ENCODE results near the gene UQCC2.

Gene UQCC2

GRCh38 chr6:33737267-33738026, 25.9 kb upstream of the UQCC2 start:
- no peak for TF ChIP-seq ZNF274 (IDR thresholded peaks at IDR 0.05; ENCODE audit: low read depth, low read length)
- H3K4me3 ChIP-seq (ENCODE audit: low read length), result no peak overlapping the region

DNA sequence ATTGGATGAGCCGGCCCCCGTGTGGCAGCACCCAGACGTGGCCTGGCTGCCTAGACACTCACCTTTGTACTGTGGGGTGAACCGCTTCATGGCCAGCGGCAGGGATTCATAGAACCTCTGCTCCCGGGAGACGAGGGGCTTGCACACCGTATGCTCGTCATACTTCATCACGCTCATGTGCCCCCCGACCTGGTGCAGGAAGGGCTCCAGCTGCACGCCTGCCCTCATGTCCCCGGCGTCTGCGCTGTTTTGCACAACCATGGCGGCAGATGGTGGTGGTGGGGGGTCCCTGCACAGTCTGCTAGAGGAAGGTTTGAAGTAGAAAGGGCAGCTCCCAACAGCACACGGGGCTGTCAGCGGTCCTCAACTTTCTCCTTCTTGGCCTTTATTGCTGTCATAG, 23.7 kb upstream of the UQCC2 start:
- no peak overlapping the region for H3K4me3 ChIP-seq (ENCODE audit: low read length)
- no peak for TF ChIP-seq ZNF274 (IDR thresholded peaks at IDR 0.05; ENCODE audit: low read depth, low read length)

DNA sequence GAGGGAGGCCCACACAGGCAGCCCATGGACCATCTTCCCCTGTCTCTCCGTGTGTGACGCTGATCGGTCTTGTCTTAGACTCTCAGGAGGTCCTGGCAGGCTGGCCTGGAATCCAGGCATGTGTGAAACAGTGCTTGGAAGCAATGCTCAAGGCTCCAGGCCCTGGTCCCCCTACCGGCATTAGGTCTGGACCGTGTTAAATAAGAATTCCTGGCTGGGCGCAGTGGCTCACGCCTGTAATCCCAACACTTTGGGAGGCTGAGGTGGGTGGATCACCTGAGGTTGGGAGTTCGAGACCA, 22.2 kb upstream of the UQCC2 start:
- no peak for TF ChIP-seq ZNF274 (IDR thresholded peaks at IDR 0.05; ENCODE audit: low read depth, low read length)
- H3K4me3 ChIP-seq (ENCODE audit: low read length), result no peak overlapping the region

DNA sequence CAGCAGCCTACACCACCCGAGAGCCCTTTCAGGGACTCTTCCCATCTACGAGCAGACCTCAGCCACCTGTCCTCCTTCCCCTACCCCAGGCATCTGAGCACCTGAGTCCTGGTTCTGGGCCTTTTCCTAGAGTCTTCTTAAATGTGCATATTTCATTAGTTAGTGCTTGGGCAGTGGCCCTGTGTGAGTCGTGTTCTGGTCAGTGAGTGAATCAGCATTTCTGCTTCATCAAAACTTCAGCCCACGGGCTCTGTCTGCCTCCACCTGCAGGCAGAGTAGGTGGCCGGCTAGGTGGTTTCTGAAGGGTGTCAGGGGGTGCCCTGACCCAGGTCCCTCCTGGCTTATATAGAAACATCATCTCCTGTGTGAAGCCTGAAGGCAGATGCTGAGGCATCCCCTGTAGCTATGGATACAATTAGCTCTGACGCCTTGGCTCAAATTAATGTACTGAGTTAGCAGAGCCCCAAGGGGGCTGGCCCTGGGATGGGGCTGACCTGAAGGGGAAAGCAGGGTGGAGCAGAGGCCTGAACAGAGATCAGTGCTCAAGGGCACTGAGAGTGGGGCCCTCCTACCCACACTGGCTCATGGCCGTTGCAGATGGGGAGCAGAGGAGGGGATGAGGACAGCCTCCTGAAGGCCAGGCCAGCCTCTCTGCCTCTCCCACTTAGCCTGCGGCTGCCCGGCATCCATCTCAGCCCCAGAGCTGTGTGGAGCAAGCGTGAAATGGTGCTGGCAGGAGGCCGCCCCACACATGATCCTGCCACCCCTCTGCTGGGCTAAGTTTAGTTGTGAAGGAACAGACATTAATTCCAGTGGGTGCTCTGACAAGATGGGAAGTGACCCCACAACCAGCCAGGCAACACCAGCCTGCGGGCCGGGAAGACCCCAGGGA, 21.6 kb upstream of the UQCC2 start:
- no peak overlapping the region for H3K4me3 ChIP-seq (ENCODE audit: low read length)
- TF ChIP-seq ZNF274 (IDR thresholded peaks at IDR 0.05; ENCODE audit: low read depth, low read length), result no peak

- H3K4me3 ChIP-seq (ENCODE audit: low read length), result no peak overlapping the region
These were observed 20.9 kb upstream of the UQCC2 start for GRCh38 chr6:33732385-33732784.

DNA sequence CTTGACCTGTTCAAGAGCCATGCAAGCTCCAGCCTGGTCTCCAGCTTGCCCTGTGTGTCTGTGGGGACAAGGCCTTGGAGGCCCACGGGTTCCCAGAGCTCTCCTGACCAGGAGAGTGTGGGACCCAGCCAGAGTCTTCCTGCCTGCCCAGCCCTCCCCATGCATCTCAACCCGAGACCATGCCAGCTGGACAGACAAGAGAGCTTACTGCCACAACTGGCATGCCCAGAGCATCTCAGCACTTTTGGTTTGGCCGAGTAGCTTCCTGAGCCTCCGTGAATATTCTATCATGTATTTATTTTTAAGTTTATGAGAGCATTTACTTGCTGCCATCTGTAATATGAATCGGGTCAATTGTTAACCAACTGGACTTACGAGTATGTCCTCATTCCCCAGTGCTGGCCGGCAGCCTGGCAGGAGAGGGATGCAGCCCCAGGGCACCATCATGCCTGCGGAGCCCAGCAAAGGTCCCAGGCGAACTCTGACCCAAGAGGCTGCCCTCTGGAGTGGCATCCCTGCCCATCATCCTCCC, 20.3 kb upstream of the UQCC2 start:
- TF ChIP-seq ZNF274 (IDR thresholded peaks at IDR 0.05; ENCODE audit: low read depth, low read length), result no peak
- no peak overlapping the region for H3K4me3 ChIP-seq (ENCODE audit: low read length)

More at GRCh38 chr6:33732385-33732784, 20.9 kb upstream of the UQCC2 start:
- TF ChIP-seq ZNF274 (IDR thresholded peaks at IDR 0.05; ENCODE audit: low read depth, low read length), result no peak

GRCh38 chr6:33731035-33731434, 19.5 kb upstream of the UQCC2 start:
- no peak overlapping the region for H3K4me3 ChIP-seq (ENCODE audit: low read length)
- no peak for TF ChIP-seq ZNF274 (IDR thresholded peaks at IDR 0.05; ENCODE audit: low read depth, low read length)

- H3K4me3 ChIP-seq (ENCODE audit: low read length), result no peak overlapping the region
- TF ChIP-seq ZNF274 (IDR thresholded peaks at IDR 0.05; ENCODE audit: low read depth, low read length), result no peak
These were observed 19.1 kb upstream of the UQCC2 start for GRCh38 chr6:33730611-33731010.

GRCh38 chr6:33729059-33729458, 17.6 kb upstream of the UQCC2 start:
- H3K4me3 ChIP-seq (ENCODE audit: low read length), result no peak overlapping the region
- TF ChIP-seq ZNF274 (IDR thresholded peaks at IDR 0.05; ENCODE audit: low read depth, low read length), result no peak

- H3K4me3 ChIP-seq (ENCODE audit: low read length), result no peak overlapping the region
These were observed 16.9 kb upstream of the UQCC2 start for GRCh38 chr6:33728438-33728837.

GRCh38 chr6:33727932-33728331, 16.4 kb upstream of the UQCC2 start:
- no peak overlapping the region for H3K4me3 ChIP-seq (ENCODE audit: low read length)
- TF ChIP-seq ZNF274 (IDR thresholded peaks at IDR 0.05; ENCODE audit: low read depth, low read length), result no peak

More at GRCh38 chr6:33728438-33728837, 16.9 kb upstream of the UQCC2 start:
- TF ChIP-seq ZNF274 (IDR thresholded peaks at IDR 0.05; ENCODE audit: low read depth, low read length), result no peak

DNA sequence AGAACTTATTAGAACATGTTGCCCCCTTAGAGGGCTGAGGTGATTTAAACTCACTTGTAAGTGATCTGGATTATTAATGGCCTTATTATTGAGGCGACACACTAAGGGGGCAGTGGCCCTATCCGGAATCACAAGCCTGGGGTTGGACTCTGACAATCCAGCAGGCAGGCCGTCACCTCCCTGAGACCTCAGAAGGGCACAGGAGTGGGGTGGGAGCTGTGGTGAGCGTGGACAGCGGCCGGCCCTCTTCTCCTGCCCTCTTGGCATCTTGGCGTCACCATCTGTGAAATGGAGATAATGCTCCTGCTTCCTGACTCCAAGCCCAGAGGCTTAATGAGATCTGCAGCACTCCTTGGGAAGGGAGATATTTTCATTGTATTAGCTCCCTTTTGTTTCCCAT, 15.6 kb upstream of the UQCC2 start:
- no peak for TF ChIP-seq ZNF274 (IDR thresholded peaks at IDR 0.05; ENCODE audit: low read depth, low read length)
- H3K4me3 ChIP-seq (ENCODE audit: low read length), result no peak overlapping the region

DNA sequence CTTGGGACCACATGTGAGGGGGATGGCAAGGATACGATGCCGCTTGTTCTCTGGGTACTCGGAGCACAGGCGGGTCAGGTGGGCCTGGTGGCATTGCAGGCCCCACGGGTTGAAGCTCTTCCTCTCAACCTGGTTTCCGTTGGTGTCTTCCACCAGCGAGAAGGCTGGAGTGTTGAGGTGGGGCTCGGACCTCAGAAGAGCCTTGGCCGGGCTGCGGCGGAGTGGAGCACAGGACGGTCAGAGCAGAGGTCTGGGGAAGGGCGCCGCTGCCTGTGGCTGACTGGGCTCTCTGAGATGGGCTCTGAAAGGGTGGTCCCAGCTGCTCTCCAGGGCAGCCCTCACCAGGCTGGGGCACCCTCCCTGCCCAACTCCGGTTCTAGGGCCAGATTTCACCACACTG, 15.2 kb upstream of the UQCC2 start:
- TF ChIP-seq ZNF274 (IDR thresholded peaks at IDR 0.05; ENCODE audit: low read depth, low read length), result no peak
- no peak overlapping the region for H3K4me3 ChIP-seq (ENCODE audit: low read length)

DNA sequence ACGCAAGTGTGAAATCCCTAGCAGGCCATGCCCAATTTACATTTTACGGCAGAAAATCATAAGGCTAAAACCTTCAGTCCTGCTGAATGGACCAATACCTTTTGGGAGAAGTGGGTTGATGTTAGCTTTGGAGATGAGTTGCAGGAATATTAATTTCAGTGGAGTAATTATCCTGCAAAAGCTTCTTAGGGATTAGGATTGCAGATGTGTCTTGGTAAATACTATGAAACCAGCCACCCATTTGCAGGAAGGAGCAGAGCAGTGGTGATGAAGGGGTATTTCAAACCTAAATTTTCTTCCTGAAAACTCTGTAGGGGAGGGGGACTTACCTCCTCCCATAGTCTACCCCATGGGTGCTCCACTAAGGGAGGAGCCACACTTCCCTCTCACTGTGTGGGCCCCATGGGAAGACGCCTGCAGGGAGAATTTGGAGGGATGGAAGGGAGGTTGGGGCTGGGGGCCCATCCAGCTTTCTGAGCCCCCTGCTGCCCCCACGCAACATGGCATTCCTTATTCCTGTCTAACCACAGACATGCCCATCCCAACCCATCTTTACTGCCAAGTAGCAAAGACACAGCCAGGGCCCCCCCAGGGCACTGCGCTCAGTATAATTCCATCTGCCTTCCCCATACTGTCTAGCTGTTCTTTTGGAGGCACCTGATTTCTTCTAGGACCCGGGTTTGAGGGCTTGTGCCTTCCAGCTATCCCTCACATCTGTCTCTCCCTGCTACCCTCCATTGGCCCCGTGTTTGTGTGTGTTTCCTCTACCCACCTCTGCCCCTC, 14.6 kb upstream of the UQCC2 start:
- TF ChIP-seq ZNF274 (IDR thresholded peaks at IDR 0.05; ENCODE audit: low read depth, low read length), result no peak
- no peak overlapping the region for H3K4me3 ChIP-seq (ENCODE audit: low read length)

All from GM08714 (cell line).